Measurements from ENCODE around the gene PTPRCAP.

- TF ChIP-seq CTCF (conservative IDR thresholded peaks at IDR 0.05; ENCODE audit: low read length) (no peak), EZH2phosphoT487 (IDR thresholded peaks at IDR 0.05; ENCODE audit: borderline replicate concordance) (no peak)
Measured at GRCh38 chr11:67464411-67465188, 27.1 kb upstream of the PTPRCAP start.

All from Loucy (cell line).